Gastrocnemius medialis (tissue), 4 donors: Measurements from ENCODE around the gene FKBP8.

ENCODE experiments used
- POLR2A ChIP-seq, 2 donors: fragments of 450-650 bp; IDR thresholded peaks; one replicate each; pipeline ENCODE4 v1.6.1; 2017; ENCODE audit warnings: antibody characterized with exemption in 2 of 2, mild to moderate bottlenecking in 2 of 2, moderate library complexity in 2 of 2
- TF ChIP-seq, protein P1 (sequence below), 5 experiments: fragments of 450-650 bp in 3 of 5; fragments of 200-600 bp in 2 of 5; sonication (generic) in 2 of 5; IDR thresholded peaks in 4 of 5; conservative IDR thresholded peaks in 1 of 5; 1 replicate in 4 of 5; 2 replicates in 1 of 5; pipeline ENCODE4 v1.5.1; 2016 to 2019; ENCODE audit warnings: antibody characterized with exemption in 5 of 5, mild to moderate bottlenecking in 3 of 5, moderate library complexity in 3 of 5

DNA sequence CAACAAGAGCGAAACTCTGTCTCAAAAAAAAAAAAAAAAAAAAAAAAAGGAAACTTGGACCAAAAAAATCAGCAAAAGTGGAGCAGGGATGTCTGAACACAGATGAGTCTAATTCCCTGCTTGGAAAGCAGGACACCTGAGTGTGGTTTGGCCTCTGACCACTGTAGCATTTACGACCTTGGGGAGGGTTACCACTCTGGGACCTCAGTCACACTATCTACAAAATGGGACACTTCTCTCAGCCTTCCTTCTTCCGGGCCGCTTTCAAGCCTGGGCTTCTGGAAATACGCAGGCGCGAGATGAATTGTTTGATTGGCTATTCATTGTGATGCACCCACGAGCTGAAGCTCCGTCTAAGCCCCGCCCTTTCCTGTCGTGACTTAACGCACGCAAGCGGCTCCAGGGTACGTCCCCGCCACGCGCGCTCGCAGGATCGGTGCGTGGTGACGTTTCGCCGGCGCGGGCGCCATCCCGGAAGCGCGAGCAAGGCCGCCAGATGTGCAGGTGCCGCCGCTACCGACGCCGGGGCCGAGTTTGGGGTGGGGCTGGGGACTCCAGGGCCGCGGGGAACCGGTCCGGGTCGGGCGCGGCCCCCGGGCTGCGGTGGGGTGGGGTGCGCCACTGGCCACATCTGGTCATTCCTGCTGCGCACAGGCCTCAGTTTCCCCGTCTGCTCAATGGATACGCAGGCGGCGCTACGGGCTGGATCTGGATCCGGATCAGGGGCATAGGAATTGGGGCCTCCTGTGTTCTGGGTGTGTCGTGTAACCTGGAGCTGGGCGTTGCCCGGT, 14.2 kb upstream of the FKBP8 start, which contains the start of gene KXD1:
- TF ChIP-seq, protein P1, sequence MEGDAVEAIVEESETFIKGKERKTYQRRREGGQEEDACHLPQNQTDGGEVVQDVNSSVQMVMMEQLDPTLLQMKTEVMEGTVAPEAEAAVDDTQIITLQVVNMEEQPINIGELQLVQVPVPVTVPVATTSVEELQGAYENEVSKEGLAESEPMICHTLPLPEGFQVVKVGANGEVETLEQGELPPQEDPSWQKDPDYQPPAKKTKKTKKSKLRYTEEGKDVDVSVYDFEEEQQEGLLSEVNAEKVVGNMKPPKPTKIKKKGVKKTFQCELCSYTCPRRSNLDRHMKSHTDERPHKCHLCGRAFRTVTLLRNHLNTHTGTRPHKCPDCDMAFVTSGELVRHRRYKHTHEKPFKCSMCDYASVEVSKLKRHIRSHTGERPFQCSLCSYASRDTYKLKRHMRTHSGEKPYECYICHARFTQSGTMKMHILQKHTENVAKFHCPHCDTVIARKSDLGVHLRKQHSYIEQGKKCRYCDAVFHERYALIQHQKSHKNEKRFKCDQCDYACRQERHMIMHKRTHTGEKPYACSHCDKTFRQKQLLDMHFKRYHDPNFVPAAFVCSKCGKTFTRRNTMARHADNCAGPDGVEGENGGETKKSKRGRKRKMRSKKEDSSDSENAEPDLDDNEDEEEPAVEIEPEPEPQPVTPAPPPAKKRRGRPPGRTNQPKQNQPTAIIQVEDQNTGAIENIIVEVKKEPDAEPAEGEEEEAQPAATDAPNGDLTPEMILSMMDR (IDR thresholded peaks at IDR 0.05 in 4 of 5, conservative IDR thresholded peaks at IDR 0.05 in 1 of 5) = no peak
- peak; percentile 86 to 92 for TF ChIP-seq POLR2A (IDR thresholded peaks at IDR 0.05)
